GM12872 (cell line): ENCODE data around the gene GCK.

Source experiments
- CTCF ChIP-seq: IDR thresholded peaks from 3 replicates; pipeline ENCODE4 v1.5.1; 2011; ENCODE audit warnings: low read depth, mild to moderate bottlenecking, low read length, moderate library complexity; ENCODE audit not compliant: insufficient read depth

Gene GCK

GRCh38 chr7:44101966-44102845 is 87.0 kb downstream of the GCK start:
- no peak for TF ChIP-seq CTCF

GRCh38 chr7:44101303-44101965 is 87.8 kb downstream of the GCK start:
- TF ChIP-seq CTCF: no peak

- TF ChIP-seq CTCF: no peak
These were observed 88.6 kb downstream of the GCK start for GRCh38 chr7:44100458-44101302.

GRCh38 chr7:44099669-44100068 is 89.6 kb downstream of the GCK start:
- TF ChIP-seq CTCF: no peak

- no peak for TF ChIP-seq CTCF
These were observed 90.9 kb downstream of the GCK start for GRCh38 chr7:44098092-44099068.

GRCh38 chr7:44097064-44097932 is 91.9 kb downstream of the GCK start:
- TF ChIP-seq CTCF: no peak
